Astrocyte (in vitro differentiated cells and primary cell): ENCODE data around the gene PAX5. TPM values are rescaled to one million over a fixed set of nuclear protein-coding genes. Genes with fewer than 3 reads are reported as not detected.

Experiments used
- DNase-seq: peaks from one replicate; pipeline ENCODE4 v3.0.0-alpha.2; 2010; ENCODE audit warnings: low read depth
- FAIRE-seq: peaks from 2 replicates; lab custom pipeline; 2011; peaks lifted over from hg19 to GRCh38; lab: Jason Lieb, UNC
- H2AFZ ChIP-seq: 2 replicates; pipeline ENCODE4 v1.6.0; 2012; ENCODE audit warnings: low read depth, low read length, inconsistent platforms
- H3K27ac ChIP-seq: 2 replicates; pipeline ENCODE4 v1.5.1; 2011; ENCODE audit warnings: low read depth, low read length, inconsistent platforms
- H3K27me3 ChIP-seq: 2 replicates; pipeline ENCODE4 v1.6.0; 2011; ENCODE audit warnings: low read length, inconsistent platforms; ENCODE audit not compliant: insufficient read depth
- H3K36me3 ChIP-seq: 2 replicates; pipeline ENCODE4 v1.5.1; 2011; ENCODE audit warnings: low read length, inconsistent platforms; ENCODE audit not compliant: insufficient read depth
- H3K4me1 ChIP-seq: 2 replicates; pipeline ENCODE4 v1.5.1; 2011; ENCODE audit warnings: low read length, inconsistent platforms; ENCODE audit not compliant: insufficient read depth
- H3K4me2 ChIP-seq: 2 replicates; pipeline ENCODE4 v1.6.0; 2012; ENCODE audit warnings: low read length, inconsistent platforms
- H3K4me3 ChIP-seq: 2 replicates; pipeline ENCODE4 v1.5.1; 2011; ENCODE audit warnings: low read depth, mild to moderate bottlenecking, low read length, inconsistent platforms; ENCODE audit not compliant: insufficient read depth
- H3K79me2 ChIP-seq: 2 replicates; pipeline ENCODE4 v1.6.0; 2012; ENCODE audit warnings: mild to moderate bottlenecking, low read length, inconsistent platforms; ENCODE audit not compliant: insufficient read depth
- H3K9ac ChIP-seq: 2 replicates; pipeline ENCODE4 v1.6.0; 2012; ENCODE audit warnings: mild to moderate bottlenecking, low read length, inconsistent platforms
- H3K9me3 ChIP-seq: 2 replicates; pipeline ENCODE4 v1.5.1; 2012; ENCODE audit warnings: low read depth, mild to moderate bottlenecking, low read length, inconsistent platforms; ENCODE audit not compliant: insufficient read depth
- H4K20me1 ChIP-seq: 2 replicates; pipeline ENCODE4 v1.6.0; 2012; ENCODE audit warnings: low read length, inconsistent platforms; ENCODE audit not compliant: insufficient read depth
- H3K27ac Mint-ChIP-seq: one replicate; pipeline ENCODE4 v1.8.0; 2021; ENCODE audit warnings: mild to moderate bottlenecking, mixed read lengths; ENCODE audit not compliant: unreplicated experiment
- H3K27me3 Mint-ChIP-seq: one replicate; pipeline ENCODE4 v1.8.0; 2021; ENCODE audit warnings: low read depth, mixed read lengths; ENCODE audit not compliant: unreplicated experiment
- H3K36me3 Mint-ChIP-seq: one replicate; pipeline ENCODE4 v1.8.0; 2021; ENCODE audit warnings: low read depth, mixed read lengths; ENCODE audit not compliant: unreplicated experiment
- H3K4me1 Mint-ChIP-seq: one replicate; pipeline ENCODE4 v1.8.0; 2021; ENCODE audit warnings: low read depth, mixed read lengths; ENCODE audit not compliant: unreplicated experiment
- H3K4me3 Mint-ChIP-seq: one replicate; pipeline ENCODE4 v1.8.0; 2021; ENCODE audit warnings: mild to moderate bottlenecking, moderate library complexity, mixed read lengths; ENCODE audit not compliant: unreplicated experiment
- H3K9me3 Mint-ChIP-seq: one replicate; pipeline ENCODE4 v1.8.0; 2021; ENCODE audit warnings: mild to moderate bottlenecking, mixed read lengths; ENCODE audit not compliant: unreplicated experiment
- EZH2 ChIP-seq: IDR thresholded peaks from 2 replicates; pipeline ENCODE4 v1.6.1; 2012; ENCODE audit warnings: mild to moderate bottlenecking, low read length, inconsistent platforms; ENCODE audit not compliant: insufficient read depth
- total RNA-seq: library from RNA; stranded (reverse); gene quantifications from 2 replicates; pipeline ENCODE4 v1.2.1, GENCODE V29; 2021
- TF ChIP-seq, protein P1 (sequence below): IDR thresholded peaks from 2 replicates; pipeline ENCODE4 v1.5.1; 2011; ENCODE audit warnings: low read depth, mild to moderate bottlenecking, inconsistent platforms, low read length, moderate library complexity; ENCODE audit not compliant: insufficient read depth

The PAX5 gene
- total RNA-seq, 1 donor from 2014 or later = not detected

DNA sequence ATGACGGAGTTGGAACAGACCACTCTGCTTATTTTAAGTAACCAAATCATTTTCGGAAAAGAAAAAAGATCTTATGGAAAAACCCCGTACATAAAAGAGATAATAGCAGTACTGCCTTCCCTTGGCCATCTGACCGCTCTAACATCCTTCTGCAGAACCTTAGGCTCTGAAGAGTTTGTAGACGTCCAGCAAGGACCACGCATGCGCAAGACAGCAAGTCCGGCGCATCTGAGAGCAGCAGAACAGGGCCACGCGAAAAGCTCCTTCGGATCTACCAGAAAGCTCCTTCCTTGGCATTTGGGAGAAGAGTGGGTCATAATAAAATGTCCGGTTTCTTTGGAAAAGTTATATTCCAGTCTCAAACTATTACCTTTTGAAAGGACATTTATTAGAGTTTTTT, 26.8 kb downstream of the PAX5 start:
- Histone ChIP-seq H3K9ac (no peak overlapping the region), H3K79me2 (no peaks in the 10 kb centered on the region), H3K27ac (no peak overlapping the region), H3K27me3 (peaks cover 75% of the 10 kb centered on the region), H3K36me3 (no peaks in the 10 kb centered on the region), H4K20me1 (no peaks in the 10 kb centered on the region), H3K4me3 (no peak overlapping the region), H3K4me1 (no peaks in the 10 kb centered on the region), H3K4me2 (no peak overlapping the region), H3K9me3 (no peaks in the 10 kb centered on the region), H2AFZ (no peak overlapping the region)
- peaks cover 64% of the 10 kb centered on the region for H3K27me3 Mint-ChIP-seq
- FAIRE-seq (no peak), DNase-seq (no peak)
- no peak overlapping the region for H3K27ac Mint-ChIP-seq
- peaks cover 4% of the 10 kb centered on the region for H3K4me1 Mint-ChIP-seq
- H3K4me3 Mint-ChIP-seq = no peak overlapping the region
- TF ChIP-seq, protein P1, sequence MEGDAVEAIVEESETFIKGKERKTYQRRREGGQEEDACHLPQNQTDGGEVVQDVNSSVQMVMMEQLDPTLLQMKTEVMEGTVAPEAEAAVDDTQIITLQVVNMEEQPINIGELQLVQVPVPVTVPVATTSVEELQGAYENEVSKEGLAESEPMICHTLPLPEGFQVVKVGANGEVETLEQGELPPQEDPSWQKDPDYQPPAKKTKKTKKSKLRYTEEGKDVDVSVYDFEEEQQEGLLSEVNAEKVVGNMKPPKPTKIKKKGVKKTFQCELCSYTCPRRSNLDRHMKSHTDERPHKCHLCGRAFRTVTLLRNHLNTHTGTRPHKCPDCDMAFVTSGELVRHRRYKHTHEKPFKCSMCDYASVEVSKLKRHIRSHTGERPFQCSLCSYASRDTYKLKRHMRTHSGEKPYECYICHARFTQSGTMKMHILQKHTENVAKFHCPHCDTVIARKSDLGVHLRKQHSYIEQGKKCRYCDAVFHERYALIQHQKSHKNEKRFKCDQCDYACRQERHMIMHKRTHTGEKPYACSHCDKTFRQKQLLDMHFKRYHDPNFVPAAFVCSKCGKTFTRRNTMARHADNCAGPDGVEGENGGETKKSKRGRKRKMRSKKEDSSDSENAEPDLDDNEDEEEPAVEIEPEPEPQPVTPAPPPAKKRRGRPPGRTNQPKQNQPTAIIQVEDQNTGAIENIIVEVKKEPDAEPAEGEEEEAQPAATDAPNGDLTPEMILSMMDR = no peak
- no peak for TF ChIP-seq EZH2
- no peaks in the 10 kb centered on the region for H3K9me3 Mint-ChIP-seq
- no peaks in the 10 kb centered on the region for H3K36me3 Mint-ChIP-seq

DNA sequence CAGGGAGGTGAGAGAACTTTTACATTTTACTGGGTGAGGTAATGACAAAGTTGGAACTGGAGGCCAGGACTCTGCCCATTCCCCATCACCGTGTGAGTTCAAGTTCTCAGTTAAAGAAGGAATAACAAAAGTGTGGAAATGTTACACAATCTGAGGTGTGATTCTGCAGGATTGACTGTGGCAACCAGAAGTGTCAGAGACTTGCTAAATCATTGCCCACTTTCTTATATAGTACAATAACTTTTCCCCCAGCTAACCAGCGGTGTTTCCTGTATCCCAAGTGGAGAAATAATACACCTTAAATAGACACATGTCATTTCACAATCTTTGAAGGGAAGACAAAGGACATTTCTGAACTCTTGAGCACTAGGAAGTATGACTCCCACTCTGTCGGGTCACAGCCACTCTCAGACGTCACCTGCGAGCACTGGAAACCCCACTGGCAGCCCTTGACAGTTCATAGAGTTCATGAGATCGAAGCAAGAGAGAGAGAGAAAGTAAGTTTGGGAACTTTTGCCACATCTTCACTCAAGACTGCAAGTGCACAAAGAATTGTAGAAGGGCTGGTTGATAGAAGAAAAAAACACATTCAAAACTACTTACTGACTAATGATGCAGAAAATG, 28.4 kb downstream of the PAX5 start:
- Histone ChIP-seq H3K9me3 (no peaks in the 10 kb centered on the region), H3K27ac (no peak overlapping the region), H3K4me2 (no peak overlapping the region), H3K27me3 (peaks cover 86% of the 10 kb centered on the region), H4K20me1 (no peaks in the 10 kb centered on the region), H3K4me1 (no peaks in the 10 kb centered on the region), H3K4me3 (no peak overlapping the region), H3K79me2 (no peaks in the 10 kb centered on the region), H3K9ac (no peak overlapping the region), H3K36me3 (no peaks in the 10 kb centered on the region), H2AFZ (no peak overlapping the region)
- peaks cover 65% of the 10 kb centered on the region for H3K27me3 Mint-ChIP-seq
- no peaks in the 10 kb centered on the region for H3K36me3 Mint-ChIP-seq
- H3K4me3 Mint-ChIP-seq = no peak overlapping the region
- TF ChIP-seq, protein P1 = no peak
- TF ChIP-seq EZH2 = no peak
- FAIRE-seq = no peak
- peaks cover 2% of the 10 kb centered on the region for H3K9me3 Mint-ChIP-seq
- no peak for DNase-seq
- H3K27ac Mint-ChIP-seq = no peak overlapping the region
- peaks cover 4% of the 10 kb centered on the region for H3K4me1 Mint-ChIP-seq

DNA sequence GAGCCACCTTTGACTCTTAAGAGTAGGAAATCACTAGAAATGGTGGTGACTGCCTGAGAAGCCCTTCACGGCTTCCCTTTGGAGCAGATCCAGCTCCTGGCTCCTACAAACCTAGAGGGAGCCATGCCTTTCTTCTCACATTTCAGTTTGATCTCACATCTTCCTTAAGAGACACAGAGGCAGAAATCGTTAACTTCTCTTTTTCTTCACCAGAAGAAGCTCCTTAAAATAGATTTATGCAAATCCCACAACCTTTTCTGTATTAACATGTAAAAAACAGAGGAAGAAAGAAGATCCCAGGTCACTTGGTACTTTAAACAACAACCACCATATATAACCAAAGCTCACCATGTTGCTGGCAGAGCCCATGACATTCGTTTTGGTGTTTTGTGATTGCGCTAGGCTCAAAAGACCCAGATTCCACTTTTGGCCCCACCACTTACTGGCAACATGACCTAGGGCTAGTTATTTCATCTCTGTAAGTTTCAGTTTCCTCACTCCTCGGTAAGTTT, 29.6 kb downstream of the PAX5 start:
- Histone ChIP-seq H3K27me3 (peaks cover 89% of the 10 kb centered on the region), H2AFZ (no peak overlapping the region), H4K20me1 (no peaks in the 10 kb centered on the region), H3K4me2 (no peak overlapping the region), H3K36me3 (no peaks in the 10 kb centered on the region), H3K79me2 (no peaks in the 10 kb centered on the region), H3K4me3 (no peak overlapping the region), H3K9me3 (no peaks in the 10 kb centered on the region), H3K27ac (no peak overlapping the region), H3K9ac (no peak overlapping the region), H3K4me1 (no peaks in the 10 kb centered on the region)
- TF ChIP-seq, protein P1 = no peak
- no peak for TF ChIP-seq EZH2
- Mint-ChIP-seq H3K4me3 (no peak overlapping the region), H3K27ac (no peak overlapping the region), H3K27me3 (peaks cover 77% of the 10 kb centered on the region), H3K9me3 (peaks cover 3% of the 10 kb centered on the region), H3K36me3 (no peaks in the 10 kb centered on the region), H3K4me1 (no peaks in the 10 kb centered on the region)
- FAIRE-seq (no peak), DNase-seq (no peak)
